GM21619 (cell line): ENCODE results near the gene EMID1.

ENCODE experiments used
- ATAC-seq: cut with Tn5 transposase; IDR thresholded peaks from one replicate; pipeline ENCODE4 v1.9.1; 2021; ENCODE audit not compliant: unreplicated experiment

The EMID1 gene

GRCh38 chr22:29205594-29206371 is at the start of gene EMID1:
Gene EMID1 (plus strand): TSS chr22:29205896. CDS start chr22:29206039, 143 bp downstream.
- no peak for ATAC-seq

DNA sequence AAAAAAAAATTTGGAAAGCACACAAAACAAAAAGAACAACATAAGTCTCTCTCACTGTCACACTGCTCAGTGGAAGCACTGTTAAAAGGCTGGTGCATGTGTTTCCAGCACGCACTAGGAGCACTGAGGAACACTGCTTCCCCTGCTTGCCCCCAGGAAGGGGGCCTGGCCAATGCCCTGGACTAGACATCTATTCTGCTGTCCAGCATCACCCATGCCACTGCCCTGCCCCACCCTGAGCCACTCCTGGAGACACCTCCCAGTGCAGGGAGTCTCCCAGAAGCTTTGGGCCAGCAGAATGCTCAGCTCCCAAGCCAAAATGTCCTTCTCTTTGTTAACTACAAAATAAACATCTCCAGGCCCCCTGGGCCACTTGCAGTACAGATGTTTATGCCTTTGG is 49.7 kb upstream of the EMID1 start:
- no peak for ATAC-seq

GRCh38 chr22:29156507-29156906 is 49.2 kb upstream of the EMID1 start:
- no peak for ATAC-seq

DNA sequence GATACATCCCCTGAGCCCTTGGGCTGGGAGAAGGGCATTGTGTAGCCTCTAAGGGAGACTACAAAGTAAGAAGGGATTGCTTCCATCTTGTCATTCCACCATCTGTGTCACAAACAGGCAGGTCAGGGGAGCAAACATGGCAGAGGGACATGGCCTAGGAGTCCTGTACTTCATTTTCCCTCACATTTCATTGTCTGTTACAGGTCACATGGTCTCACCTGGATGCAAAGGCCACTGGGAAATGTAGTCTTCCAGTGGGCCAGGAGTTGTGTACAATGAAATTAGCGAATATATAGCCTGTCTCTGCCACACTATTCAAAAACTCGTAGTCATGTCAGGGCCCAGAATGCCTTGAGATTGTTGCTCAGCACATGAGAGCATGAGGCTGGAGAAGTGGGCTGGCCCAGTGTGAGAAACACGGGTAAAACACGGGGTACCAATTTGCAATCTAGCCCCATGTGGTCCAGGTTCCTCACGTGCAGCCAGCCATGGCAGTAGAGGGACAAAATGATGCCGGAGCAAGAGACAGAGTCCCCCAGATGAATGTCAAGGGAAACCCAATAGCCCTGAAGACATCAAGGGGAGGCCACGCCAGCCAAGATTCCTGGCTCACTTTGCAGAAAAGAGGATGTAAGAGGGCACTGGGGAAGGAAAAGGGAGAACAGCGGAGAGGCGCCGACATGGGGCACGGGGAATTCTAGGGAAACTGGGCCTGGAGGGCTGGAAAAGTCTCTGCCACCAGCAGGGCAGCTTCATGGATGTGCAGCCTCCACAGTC is 47.7 kb upstream of the EMID1 start:
- ATAC-seq: no peak

- ATAC-seq: no peak
These were observed 47.1 kb upstream of the EMID1 start for GRCh38 chr22:29158546-29158945.

- ATAC-seq: no peak
These were observed 41.9 kb upstream of the EMID1 start for GRCh38 chr22:29163808-29164207.

GRCh38 chr22:29165321-29166060 is 40.2 kb upstream of the EMID1 start:
- no peak for ATAC-seq

- ATAC-seq: no peak
These were observed 39.5 kb upstream of the EMID1 start for GRCh38 chr22:29166180-29166579.

DNA sequence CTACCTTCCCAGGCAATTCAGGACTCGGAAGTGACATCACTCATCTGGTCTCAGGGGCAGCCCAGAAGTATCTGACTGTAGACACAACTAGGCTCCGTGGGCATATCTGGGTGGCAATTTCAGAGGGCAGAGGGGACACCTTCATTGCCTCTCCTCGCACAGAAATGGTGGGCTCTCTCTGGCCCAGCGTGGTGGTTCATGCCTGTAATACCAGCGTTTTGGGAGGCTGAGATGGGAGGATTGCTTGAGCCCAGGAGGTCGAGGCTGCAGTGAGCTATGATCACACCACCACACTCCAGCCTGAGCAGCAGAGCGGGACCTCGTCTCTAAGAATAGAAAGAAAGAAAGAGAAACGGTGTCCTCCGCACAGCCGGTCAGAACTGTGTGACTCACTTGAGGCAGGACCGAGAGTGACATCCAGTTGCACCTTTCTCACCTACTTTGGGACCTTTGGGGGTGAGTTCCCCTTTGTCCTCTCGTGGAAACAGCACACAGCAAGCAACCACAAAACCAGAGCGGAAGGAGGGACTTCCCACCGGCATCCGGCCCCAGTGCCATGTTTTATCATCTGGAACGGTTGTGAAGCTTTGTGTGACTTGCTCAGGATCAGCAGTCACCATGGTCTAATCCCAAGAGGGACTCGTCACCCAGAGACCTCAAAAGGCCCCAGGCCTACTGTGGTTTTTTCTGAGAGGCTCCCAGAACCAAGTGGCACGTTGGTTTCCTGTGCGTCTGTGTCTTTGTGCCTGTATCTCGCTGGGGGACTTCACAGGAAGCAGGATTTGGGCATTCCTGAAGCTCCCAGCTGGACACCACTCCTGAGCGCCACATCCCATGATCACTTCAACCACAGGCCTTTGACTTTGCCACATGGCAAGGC is 38.4 kb upstream of the EMID1 start:
- peak; percentile 89 for ATAC-seq

GRCh38 chr22:29171721-29172120 is 34.0 kb upstream of the EMID1 start:
- ATAC-seq: no peak

GRCh38 chr22:29172216-29172615 is 33.5 kb upstream of the EMID1 start:
- ATAC-seq: no peak

GRCh38 chr22:29175312-29175835 is 30.3 kb upstream of the EMID1 start:
- ATAC-seq: no peak

DNA sequence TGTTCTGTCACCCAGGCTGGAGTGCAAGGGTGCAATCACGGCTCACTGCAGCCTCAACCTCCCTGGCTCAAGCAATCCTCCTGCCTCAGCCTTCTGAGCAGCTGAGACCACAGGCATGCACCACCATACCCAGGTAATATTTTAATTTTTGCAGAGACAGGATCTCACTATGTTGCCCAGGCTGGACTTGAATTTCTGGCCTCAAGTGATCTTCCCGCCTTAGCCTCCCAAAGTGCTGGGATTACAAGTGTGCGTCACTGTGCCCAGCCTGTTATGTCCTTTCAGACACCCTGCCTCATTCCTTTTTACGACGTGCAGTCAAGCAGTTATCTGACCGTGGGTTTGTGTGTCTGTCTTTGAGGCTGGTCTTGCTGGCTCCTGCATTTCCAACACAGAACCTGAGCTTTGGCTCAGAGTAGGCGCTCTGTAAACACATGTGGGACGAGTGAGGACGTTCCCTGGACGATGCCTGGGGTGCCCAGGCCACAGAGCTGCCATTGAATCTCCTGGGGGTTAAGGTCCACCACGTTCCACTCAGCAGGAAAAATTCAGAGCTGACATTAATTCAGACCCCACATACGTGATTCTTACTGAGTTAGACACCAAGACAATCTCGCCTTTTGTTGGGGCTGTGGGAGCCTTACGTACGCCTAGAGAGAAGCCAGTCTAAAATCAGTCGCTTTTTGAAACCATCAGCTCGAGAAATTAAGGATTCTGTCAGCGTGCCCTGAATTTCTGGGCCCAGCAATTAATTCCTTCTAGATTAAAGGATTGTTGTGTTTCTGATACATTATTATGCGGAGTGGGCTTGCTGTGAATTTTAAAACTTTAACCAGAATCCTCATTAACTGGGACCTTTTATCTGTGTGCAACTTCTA is 21.5 kb upstream of the EMID1 start:
- ATAC-seq: no peak

DNA sequence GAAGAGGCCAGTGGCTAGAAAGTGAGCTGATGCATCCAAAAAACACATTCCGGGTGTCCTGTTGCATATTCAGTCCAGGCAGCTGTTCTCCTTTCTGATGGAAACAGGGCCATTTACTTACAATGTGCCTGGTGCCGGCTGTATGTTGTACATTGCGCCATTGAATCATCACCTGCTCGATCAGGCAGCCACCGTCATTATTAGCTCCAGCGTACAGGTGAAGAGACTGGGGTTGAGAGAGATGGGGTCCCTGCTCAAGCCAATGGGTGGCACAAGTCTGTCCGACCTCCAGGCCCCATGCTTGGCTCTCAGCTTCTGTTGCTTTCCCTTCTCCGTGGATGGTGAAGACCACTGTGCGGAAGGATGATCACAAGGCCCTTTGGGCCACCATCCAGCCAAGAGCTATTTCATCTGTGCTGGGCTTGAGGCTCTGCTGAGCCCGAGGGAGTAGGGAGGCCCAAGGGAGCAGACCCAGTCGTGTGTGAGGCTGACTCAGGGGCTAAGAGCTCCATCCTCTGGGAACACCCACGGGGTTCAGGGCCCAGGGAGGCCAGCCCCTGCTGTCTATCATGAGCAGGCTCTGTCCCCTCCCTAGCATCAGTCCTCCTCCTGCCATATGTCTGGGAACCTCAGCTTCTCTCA is 20.7 kb upstream of the EMID1 start:
- ATAC-seq: no peak

DNA sequence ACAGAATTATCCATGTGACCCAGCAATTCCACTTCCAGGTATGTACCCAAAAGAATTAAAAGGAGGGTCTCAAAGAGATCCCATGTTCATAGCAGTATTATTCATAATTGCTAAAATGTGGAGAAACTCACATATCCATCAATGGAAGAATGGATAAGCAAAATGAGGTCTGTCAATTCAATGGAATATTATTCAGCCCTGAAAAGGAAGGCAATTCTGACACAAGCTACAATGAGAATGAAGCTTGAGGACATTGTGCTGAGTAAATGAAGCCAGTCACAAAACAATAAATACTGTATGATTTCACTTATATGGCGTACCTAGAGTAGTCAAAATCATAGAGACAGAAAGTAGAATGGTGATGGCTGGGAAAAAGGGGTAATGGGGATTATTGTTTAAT is 19.4 kb upstream of the EMID1 start:
- no peak for ATAC-seq

- no peak for ATAC-seq
These were observed 17.9 kb upstream of the EMID1 start for GRCh38 chr22:29187831-29188230.

DNA sequence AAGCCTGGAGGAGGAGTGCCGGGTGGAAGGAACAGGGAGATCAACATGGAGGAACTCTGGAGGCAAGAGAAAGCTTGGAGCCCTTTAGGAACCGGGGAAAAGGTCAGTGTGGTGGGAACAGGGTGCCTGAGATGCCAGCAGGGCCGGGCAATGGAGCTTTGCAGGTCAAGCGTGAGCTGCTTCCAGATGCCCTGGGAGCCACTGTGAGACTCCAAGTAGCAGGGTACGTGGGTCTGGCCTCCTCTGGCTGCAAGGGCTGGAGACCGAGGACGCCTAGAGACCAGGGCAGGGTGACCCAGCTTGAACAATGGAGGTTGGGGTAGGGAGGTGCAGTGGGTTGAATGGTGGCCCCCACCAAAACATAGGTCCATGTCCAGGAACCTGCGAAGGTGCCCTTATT is 15.6 kb upstream of the EMID1 start:
- no peak for ATAC-seq

- ATAC-seq: no peak
These were observed 14.8 kb upstream of the EMID1 start for GRCh38 chr22:29190918-29191317.

- ATAC-seq: no peak
These were observed 12.7 kb upstream of the EMID1 start for GRCh38 chr22:29193021-29193420.
